ENCODE measurements around the gene CEP83. TPM values are rescaled to one million over a fixed set of nuclear protein-coding genes. Genes with fewer than 3 reads are reported as not detected.
A peak's percentile ranks its signal among the peaks of the same experiment; 100 is the strongest.

The CEP83 gene
- total RNA-seq, 1 donor from 2014 or later, result 13.4 TPM

GRCh38 chr12:94264736-94265485 is 194.8 kb downstream of the CEP83 start:
- Mint-ChIP-seq H3K36me3 (ENCODE audit: unreplicated experiment) (no peaks in the 10 kb centered on the region), H3K27me3 (ENCODE audit: unreplicated experiment) (no peaks in the 10 kb centered on the region), H3K27ac (ENCODE audit: unreplicated experiment) (no peak overlapping the region), H3K9me3 (ENCODE audit: unreplicated experiment) (no peaks in the 10 kb centered on the region), H3K4me1 (ENCODE audit: low read depth, unreplicated experiment) (no peaks in the 10 kb centered on the region), H3K4me3 (ENCODE audit: unreplicated experiment) (no peak overlapping the region)
- no peak for DNase-seq
- TF ChIP-seq, protein P1, sequence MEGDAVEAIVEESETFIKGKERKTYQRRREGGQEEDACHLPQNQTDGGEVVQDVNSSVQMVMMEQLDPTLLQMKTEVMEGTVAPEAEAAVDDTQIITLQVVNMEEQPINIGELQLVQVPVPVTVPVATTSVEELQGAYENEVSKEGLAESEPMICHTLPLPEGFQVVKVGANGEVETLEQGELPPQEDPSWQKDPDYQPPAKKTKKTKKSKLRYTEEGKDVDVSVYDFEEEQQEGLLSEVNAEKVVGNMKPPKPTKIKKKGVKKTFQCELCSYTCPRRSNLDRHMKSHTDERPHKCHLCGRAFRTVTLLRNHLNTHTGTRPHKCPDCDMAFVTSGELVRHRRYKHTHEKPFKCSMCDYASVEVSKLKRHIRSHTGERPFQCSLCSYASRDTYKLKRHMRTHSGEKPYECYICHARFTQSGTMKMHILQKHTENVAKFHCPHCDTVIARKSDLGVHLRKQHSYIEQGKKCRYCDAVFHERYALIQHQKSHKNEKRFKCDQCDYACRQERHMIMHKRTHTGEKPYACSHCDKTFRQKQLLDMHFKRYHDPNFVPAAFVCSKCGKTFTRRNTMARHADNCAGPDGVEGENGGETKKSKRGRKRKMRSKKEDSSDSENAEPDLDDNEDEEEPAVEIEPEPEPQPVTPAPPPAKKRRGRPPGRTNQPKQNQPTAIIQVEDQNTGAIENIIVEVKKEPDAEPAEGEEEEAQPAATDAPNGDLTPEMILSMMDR (IDR thresholded peaks at IDR 0.05; ENCODE audit: partially characterized antibody, unreplicated experiment), result no peak

DNA sequence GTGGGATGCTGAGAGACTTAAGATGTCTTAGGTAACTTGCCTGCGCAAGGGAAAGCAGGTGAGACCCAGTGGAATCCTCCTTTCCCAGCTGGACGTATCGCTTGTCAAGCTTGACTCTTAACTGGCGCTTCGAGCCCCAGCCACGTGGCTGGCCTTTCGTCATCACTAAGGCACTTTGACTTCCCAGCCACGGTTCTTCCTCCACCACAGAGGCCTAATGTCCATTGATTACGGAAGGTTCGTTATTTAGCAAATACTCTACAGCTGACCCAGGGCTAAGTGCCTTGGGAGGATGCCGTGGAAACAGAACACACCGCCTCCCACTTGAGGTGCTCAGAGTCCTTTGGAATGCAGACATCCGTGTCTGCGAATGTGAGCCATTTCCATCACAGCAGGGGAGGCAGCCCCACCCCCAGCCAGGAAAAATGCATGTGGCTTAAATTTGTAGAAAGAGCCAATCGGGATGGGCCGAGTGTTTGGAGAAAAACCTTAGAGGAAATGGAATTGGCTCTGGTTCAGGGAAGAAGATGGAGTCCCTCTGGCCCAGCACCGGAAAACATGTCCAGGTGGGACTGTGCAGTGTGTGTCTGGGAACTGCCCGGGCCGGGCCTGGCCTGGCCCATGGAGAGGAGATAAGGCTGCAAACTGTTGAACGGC is 195.6 kb downstream of the CEP83 start:
- Mint-ChIP-seq H3K4me1 (ENCODE audit: low read depth, unreplicated experiment) (no peaks in the 10 kb centered on the region), H3K9me3 (ENCODE audit: unreplicated experiment) (no peaks in the 10 kb centered on the region), H3K27me3 (ENCODE audit: unreplicated experiment) (no peaks in the 10 kb centered on the region), H3K27ac (ENCODE audit: unreplicated experiment) (no peak overlapping the region), H3K36me3 (ENCODE audit: unreplicated experiment) (no peaks in the 10 kb centered on the region), H3K4me3 (ENCODE audit: unreplicated experiment) (peak overlapping the region; percentile 40)
- DNase-seq, result no peak
- TF ChIP-seq, protein P1 (IDR thresholded peaks at IDR 0.05; ENCODE audit: partially characterized antibody, unreplicated experiment), result no peak

- no peak for DNase-seq
- Mint-ChIP-seq H3K4me1 (ENCODE audit: low read depth, unreplicated experiment) (no peaks in the 10 kb centered on the region), H3K36me3 (ENCODE audit: unreplicated experiment) (no peaks in the 10 kb centered on the region), H3K27ac (ENCODE audit: unreplicated experiment) (no peak overlapping the region), H3K27me3 (ENCODE audit: unreplicated experiment) (no peaks in the 10 kb centered on the region), H3K9me3 (ENCODE audit: unreplicated experiment) (no peaks in the 10 kb centered on the region), H3K4me3 (ENCODE audit: unreplicated experiment) (no peak overlapping the region)
- TF ChIP-seq, protein P1 (IDR thresholded peaks at IDR 0.05; ENCODE audit: partially characterized antibody, unreplicated experiment), result no peak
Measured at GRCh38 chr12:94263011-94263811, 196.5 kb downstream of the CEP83 start.

DNA sequence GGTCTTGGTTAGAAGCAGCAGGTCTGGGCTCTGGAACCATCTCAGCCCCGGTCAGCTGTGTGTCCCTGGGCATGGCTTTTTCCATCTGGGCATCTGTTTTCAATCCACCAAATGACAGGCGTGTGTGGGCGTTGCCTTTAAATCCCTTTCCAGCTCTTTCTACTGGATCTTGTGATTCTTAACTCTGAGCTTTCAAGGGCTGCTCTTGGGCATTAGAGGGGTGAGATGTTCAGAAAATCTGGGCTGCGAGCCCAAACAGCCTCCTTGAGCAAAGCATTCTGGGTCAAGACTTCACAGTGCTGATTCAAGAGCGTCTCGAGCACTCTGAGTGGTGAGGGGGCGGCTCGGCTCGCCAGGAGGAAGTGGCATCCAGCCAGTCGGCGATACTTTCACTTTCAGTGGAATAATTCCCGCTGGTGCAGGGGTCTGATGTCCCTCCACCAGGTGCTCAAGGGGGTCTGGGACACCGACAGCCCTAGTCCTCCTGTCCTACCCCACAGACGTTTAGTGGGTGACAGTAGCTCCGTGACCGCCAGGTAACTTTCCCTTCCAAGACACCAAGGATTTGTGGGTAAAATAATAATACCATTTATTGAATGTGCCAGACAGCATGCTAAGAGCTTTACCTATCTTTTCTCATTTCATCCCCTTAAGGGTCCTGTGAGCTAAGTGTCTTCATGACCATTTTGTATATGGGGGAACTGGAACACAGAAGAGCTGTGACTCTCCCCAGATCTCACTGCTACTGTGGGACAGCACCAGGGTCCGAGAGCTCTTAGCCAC is 197.2 kb downstream of the CEP83 start:
- no peak overlapping the region for H3K4me3 Mint-ChIP-seq (ENCODE audit: unreplicated experiment)
- H3K27me3 Mint-ChIP-seq (ENCODE audit: unreplicated experiment), result no peaks in the 10 kb centered on the region

More for the DNA sequence above, 197.2 kb downstream of the CEP83 start:
- no peak for DNase-seq
- TF ChIP-seq, protein P1 (IDR thresholded peaks at IDR 0.05; ENCODE audit: partially characterized antibody, unreplicated experiment), result no peak
- Mint-ChIP-seq H3K4me1 (ENCODE audit: low read depth, unreplicated experiment) (no peaks in the 10 kb centered on the region), H3K27ac (ENCODE audit: unreplicated experiment) (no peak overlapping the region), H3K9me3 (ENCODE audit: unreplicated experiment) (no peaks in the 10 kb centered on the region), H3K36me3 (ENCODE audit: unreplicated experiment) (no peaks in the 10 kb centered on the region)
